K562 (cell line): ENCODE measurements around the gene FARSB. TPM values are rescaled to one million over a fixed set of nuclear protein-coding genes. Genes with fewer than 3 reads are reported as not detected.

Source experiments
- CC2D1A ChIP-seq: fragments of 450-650 bp; IDR thresholded peaks from 2 replicates; pipeline ENCODE4 v1.6.1; 2017; ENCODE audit warnings: mild to moderate bottlenecking
- FUS ChIP-seq: fragments of 200-400 bp; formaldehyde crosslinking; optimal IDR thresholded peaks from 2 replicates; pipeline ENCODE3; 2017; ENCODE audit warnings: low read depth, low read length
- HDAC8 ChIP-seq: fragments of 450-650 bp; IDR thresholded peaks from 2 replicates; pipeline ENCODE4 v1.6.1; 2016; ENCODE audit warnings: mild to moderate bottlenecking, missing genetic modification characterization, moderate library complexity, missing compliant biosample characterization
- MEF2A ChIP-seq: IDR thresholded peaks from 2 replicates; pipeline ENCODE4 v1.6.1; 2011; ENCODE audit warnings: low read depth, mild to moderate bottlenecking, low read length, moderate library complexity; ENCODE audit not compliant: control insufficient read depth
- MGA ChIP-seq: fragments of 450-650 bp; IDR thresholded peaks from 2 replicates; pipeline ENCODE4 v1.6.1; 2016; ENCODE audit warnings: mild to moderate bottlenecking, moderate library complexity
- RBM14 ChIP-seq: fragments of 200-400 bp; formaldehyde crosslinking; IDR thresholded peaks from 2 replicates; pipeline ENCODE4 v1.6.1; 2018; ENCODE audit warnings: low read depth, mild to moderate bottlenecking, low read length, moderate library complexity, borderline replicate concordance; ENCODE audit not compliant: insufficient read depth
- SMAD2 ChIP-seq: fragments of 150-350 bp; IDR thresholded peaks from 2 replicates; pipeline ENCODE4 v1.6.1; 2014; ENCODE audit warnings: low read depth, mild to moderate bottlenecking, low read length
- ZKSCAN3 ChIP-seq: fragments of 250-450 bp; sonication (Bioruptor Pico); IDR thresholded peaks from 2 replicates; pipeline ENCODE4 v1.4.0; 2020
- ZNF318 ChIP-seq, 2 experiments: fragments of 450-650 bp; IDR thresholded peaks; 2 replicates each; pipeline ENCODE4 v1.6.1; 2016; ENCODE audit warnings: mild to moderate bottlenecking in 2 of 2, borderline replicate concordance in 1 of 2, low read depth in 1 of 2, moderate library complexity in 1 of 2
- polyA plus RNA-seq, 8 experiments: library from polyadenylated mRNA; depleted of rRNA in 4 of 8; stranded (reverse) in 5 of 8; unstranded in 3 of 8; fragments of >200 nt; fragmentation: Nextera tagmentation in 2 of 8; fragmentation: Illumina TruSeq in 1 of 8; extraction: Ambion mirVana in 2 of 8; extraction: Trizol in 1 of 8; gene quantifications; 2 replicates each; pipeline versions ENCODE4 v1.2.1 to v1.2.3, GENCODE V29; 2011 to 2014; ENCODE audit warnings: inconsistent platforms in 1 of 8, missing spikeins in 1 of 8
- total RNA-seq, 7 experiments: library from RNA; depleted of rRNA in 6 of 7; stranded (reverse); fragments of >200 nt in 6 of 7; fragmentation: Illumina TruSeq in 2 of 7; extraction: Trizol in 2 of 7; gene quantifications; 2 replicates each; pipeline versions ENCODE4 v1.2.1 to v1.2.3, GENCODE V29; 2011 to 2021; ENCODE audit warnings: low replicate concordance in 1 of 7

FARSB gene
- total and polyA plus RNA-seq, 9 of the 15 experiments (the other 6 are each of a cell fraction or from before 2014, with no cell fraction given), result 26.6 to 171 (median 55.7) TPM

DNA sequence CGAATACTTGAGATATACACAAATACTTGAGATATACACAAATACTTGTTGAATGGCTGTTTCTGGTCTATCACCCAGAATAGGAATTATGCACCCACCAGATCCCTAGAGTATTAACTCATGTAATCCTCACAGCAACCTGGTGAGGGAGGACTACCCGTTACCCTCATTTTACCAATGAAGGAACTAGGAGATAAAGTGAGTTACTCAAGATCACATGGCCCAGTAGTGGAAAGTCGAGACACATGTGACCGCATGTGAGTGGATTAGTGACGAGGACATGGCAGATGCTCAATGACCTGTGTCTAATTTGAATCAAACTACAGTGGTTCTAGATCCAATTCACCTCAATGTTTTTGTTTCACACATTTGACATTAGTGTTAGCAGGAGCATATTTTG, 18.0 kb upstream of the FARSB start (continued):
- no peak for TF ChIP-seq ZNF318 (IDR thresholded peaks at IDR 0.05; ENCODE audit: borderline replicate concordance in 1 of 2, low read depth in 1 of 2)
- peak; percentile 89 for TF ChIP-seq MGA
- TF ChIP-seq ZKSCAN3 (CRISPR knock-in tag), result no peak
- TF ChIP-seq SMAD2, result no peak
- TF ChIP-seq RBM14, result no peak
- no peak for TF ChIP-seq MEF2A
- TF ChIP-seq CC2D1A, result no peak
- TF ChIP-seq HDAC8 (tag), result no peak
- TF ChIP-seq FUS, result no peak
